Lower lobe of right lung (tissue), 2 donors: ENCODE results near the gene MRC1. TPM values are rescaled to one million over a fixed set of nuclear protein-coding genes. Genes with fewer than 3 reads are reported as not detected.

Source experiments
- ATAC-seq, 2 donors: fragments of 200-7000 bp; cut with Tn5 transposase; one replicate each; pipeline ENCODE4 v1.9.1; 2020 to 2022; ENCODE audit warnings: mild to moderate bottlenecking in 2 of 2, moderate library complexity in 2 of 2
- DNase-seq: peaks from one replicate; pipeline ENCODE4 v3.0.0-alpha.2; 2020
- H3K27ac ChIP-seq: fragments of 200-600 bp; one replicate; pipeline ENCODE4 v1.8.0; 2022
- H3K27me3 ChIP-seq: fragments of 200-600 bp; one replicate; pipeline ENCODE4 v1.8.0; 2022; ENCODE audit warnings: low read depth
- H3K36me3 ChIP-seq: fragments of 200-600 bp; one replicate; pipeline ENCODE4 v1.8.0; 2022; ENCODE audit warnings: mild to moderate bottlenecking
- H3K4me1 ChIP-seq: fragments of 200-600 bp; one replicate; pipeline ENCODE4 v1.8.0; 2022
- H3K4me3 ChIP-seq: fragments of 200-600 bp; one replicate; pipeline ENCODE4 v1.8.0; 2022; ENCODE audit warnings: mild to moderate bottlenecking
- H3K9me3 ChIP-seq: fragments of 200-600 bp; one replicate; pipeline ENCODE4 v1.8.0; 2022
- intact Hi-C: fragments of 100-400 bp; cut with DNase I; formaldehyde crosslinking; loops from one replicate; pipeline ENCODE4 v1.11.0; 2022
- total RNA-seq: library from RNA; stranded (reverse); fragmentation: NEBNext Ultra II Directional; extraction: Animal tissue kit (Norgen Biotek cat#: 25700); gene quantifications from one replicate; pipeline ENCODE4 v1.2.1, GENCODE V29; 2021
- TF ChIP-seq, protein P1 (sequence below): fragments of 200-600 bp; IDR thresholded peaks from one replicate; pipeline ENCODE4 v1.8.0; 2022; ENCODE audit warnings: antibody characterized with exemption, mild to moderate bottlenecking
- donor health status: DM: no; HTN: yes; CAD: no; lungs with severe emphysema.

MRC1 gene
- total RNA-seq, 1 donor from 2014 or later, result 529 TPM

DNA sequence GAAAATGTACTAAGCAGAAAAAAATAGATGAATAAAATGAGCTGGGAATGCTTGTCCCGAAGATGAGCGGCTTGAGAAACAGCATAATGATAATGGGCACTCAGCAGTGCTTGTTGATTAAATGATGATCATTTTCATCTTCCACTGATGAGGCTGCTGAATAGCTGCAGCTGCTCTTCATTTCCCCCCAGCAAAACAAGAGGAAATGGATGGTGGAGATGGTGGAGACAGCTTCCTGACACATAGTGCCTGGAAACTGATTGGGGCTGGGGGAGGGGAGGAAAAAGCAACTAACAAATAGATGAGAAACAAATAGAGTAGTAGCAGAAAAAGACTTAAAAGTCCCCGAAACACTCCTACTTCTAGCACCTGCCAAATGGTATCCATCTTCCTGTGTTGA is 41.4 kb downstream of the MRC1 start:
- no peaks in the 10 kb centered on the region for H3K27me3 ChIP-seq
- TF ChIP-seq, protein P1, sequence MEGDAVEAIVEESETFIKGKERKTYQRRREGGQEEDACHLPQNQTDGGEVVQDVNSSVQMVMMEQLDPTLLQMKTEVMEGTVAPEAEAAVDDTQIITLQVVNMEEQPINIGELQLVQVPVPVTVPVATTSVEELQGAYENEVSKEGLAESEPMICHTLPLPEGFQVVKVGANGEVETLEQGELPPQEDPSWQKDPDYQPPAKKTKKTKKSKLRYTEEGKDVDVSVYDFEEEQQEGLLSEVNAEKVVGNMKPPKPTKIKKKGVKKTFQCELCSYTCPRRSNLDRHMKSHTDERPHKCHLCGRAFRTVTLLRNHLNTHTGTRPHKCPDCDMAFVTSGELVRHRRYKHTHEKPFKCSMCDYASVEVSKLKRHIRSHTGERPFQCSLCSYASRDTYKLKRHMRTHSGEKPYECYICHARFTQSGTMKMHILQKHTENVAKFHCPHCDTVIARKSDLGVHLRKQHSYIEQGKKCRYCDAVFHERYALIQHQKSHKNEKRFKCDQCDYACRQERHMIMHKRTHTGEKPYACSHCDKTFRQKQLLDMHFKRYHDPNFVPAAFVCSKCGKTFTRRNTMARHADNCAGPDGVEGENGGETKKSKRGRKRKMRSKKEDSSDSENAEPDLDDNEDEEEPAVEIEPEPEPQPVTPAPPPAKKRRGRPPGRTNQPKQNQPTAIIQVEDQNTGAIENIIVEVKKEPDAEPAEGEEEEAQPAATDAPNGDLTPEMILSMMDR, result no peak
- ATAC-seq (no peak), DNase-seq (no peak)
- H3K36me3 ChIP-seq, result no peaks in the 10 kb centered on the region
- H3K9me3 ChIP-seq, result no peaks in the 10 kb centered on the region
- no peak overlapping the region for H3K4me3 ChIP-seq
- intact Hi-C loops, result no loop called here
- H3K27ac ChIP-seq, result no peak overlapping the region
- no peaks in the 10 kb centered on the region for H3K4me1 ChIP-seq

DNA sequence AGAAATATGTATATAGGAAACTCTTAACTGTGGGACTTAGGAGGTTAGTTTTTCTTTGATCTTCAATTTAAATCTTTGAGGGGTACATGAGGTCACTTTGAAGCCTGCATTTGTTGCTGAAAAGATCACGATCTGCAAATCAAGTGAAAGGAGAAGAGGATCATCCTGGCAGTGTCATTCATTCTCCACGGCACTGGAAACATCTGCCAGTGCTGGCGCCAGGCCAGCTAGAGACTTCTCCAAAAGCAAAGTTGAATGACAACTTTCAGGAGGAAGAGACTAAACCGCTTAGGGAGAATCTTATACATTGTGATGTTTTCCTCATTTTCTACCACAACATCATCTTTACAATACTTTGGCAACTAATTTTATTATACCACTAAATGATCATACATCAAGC is 42.5 kb downstream of the MRC1 start:
- H3K36me3 ChIP-seq, result no peaks in the 10 kb centered on the region
- ATAC-seq (peak; percentile 20 to 59), DNase-seq (peak; percentile 76)
- H3K4me3 ChIP-seq, result no peak overlapping the region
- H3K4me1 ChIP-seq, result no peaks in the 10 kb centered on the region
- H3K27ac ChIP-seq, result no peak overlapping the region
- TF ChIP-seq, protein P1, result no peak
- intact Hi-C loops, result no loop called here
- H3K27me3 ChIP-seq, result no peaks in the 10 kb centered on the region
- H3K9me3 ChIP-seq, result no peaks in the 10 kb centered on the region

DNA sequence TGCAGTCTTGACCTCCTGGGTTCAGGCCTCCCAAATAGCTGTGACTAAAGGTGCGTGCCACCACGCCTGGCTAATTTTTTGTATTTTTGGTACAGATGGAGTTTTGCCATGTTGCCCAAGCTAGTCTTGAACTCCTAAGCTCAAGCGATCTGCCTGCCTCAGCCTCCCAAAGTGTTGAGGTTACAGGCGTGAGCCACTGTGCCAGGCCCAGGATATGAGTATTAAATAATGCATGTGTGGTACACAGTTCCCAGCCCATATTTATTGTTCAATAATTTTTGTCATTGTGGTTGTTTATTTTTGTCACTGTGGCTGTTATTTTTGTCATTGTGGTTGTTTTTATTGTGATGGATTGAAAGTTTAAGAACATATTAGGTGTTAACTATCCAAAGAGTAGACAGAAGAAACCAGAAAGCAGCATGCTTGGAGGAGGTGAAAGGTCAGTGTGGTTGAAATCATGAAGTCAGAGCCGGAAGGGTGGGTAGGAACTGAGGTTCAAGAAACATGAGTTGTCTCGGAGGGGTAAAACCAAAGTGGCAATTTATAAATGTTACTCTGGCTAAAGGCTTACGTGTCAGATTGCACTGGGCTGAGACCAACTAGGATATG is 45.0 kb downstream of the MRC1 start:
- no peak for DNase-seq
- H3K27me3 ChIP-seq, result no peaks in the 10 kb centered on the region
- intact Hi-C loops, result no loop called here
- H3K36me3 ChIP-seq, result peaks cover 6% of the 10 kb centered on the region
- no peak overlapping the region for H3K4me3 ChIP-seq
- H3K27ac ChIP-seq, result no peak overlapping the region
- TF ChIP-seq, protein P1, result no peak
- H3K4me1 ChIP-seq, result no peaks in the 10 kb centered on the region
- ATAC-seq, result peak; percentile 50 to 73
- no peaks in the 10 kb centered on the region for H3K9me3 ChIP-seq

DNA sequence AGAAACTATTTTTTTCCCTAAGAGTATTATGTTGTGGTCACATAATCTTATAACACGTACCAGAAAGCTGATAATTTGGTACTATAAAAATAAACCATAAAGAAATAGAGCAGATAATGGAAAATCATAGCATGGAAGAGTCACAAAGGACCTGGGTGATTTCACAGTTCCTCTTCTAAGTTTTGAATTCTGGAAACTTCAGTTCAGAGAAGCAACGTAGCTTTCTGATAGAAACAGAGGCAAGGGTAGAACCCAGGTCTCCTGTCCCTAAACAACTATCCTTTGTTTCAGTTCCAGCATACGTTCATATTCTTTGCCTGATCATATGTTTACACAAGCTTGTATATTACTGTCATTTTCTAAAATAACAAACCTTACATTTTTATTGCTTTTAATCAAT is 47.9 kb downstream of the MRC1 start:
- peaks cover 9% of the 10 kb centered on the region for H3K36me3 ChIP-seq
- intact Hi-C loops, result no loop called here
- no peak overlapping the region for H3K4me3 ChIP-seq
- TF ChIP-seq, protein P1, result no peak
- ATAC-seq, result no peak
- H3K4me1 ChIP-seq, result no peaks in the 10 kb centered on the region
- no peaks in the 10 kb centered on the region for H3K27me3 ChIP-seq
- no peaks in the 10 kb centered on the region for H3K9me3 ChIP-seq
- H3K27ac ChIP-seq, result no peak overlapping the region
- no peak for DNase-seq

DNA sequence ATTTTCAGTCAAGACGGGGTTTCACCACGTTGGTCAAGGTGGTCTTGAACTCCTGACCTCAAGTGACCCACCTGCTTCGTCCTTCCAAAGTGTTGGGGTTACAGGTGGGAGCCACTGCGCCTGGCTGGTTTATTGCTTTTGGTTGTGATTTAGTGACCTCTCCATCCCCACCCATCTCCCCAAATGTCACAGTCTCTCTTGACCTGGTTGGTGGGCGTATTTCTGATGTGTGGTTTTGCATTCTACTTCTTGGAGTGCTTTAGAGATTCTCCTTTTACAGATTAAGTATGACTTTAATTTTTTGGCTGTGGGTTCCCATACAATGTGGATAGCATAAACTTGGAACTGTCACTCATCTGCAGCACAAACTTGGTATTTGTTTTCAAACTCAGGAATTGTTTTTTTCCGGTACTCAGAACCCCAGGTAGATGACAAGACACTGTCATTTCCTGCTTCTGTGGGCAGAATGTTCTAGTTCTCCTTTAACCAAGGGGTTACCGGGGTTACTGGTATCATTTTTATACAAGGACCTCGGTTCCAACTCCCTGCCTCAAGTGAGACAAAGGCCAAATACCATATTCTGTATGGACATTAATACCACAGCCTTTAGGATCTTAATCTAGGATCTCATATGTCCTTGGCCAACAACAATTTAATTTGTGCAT is 50.5 kb downstream of the MRC1 start:
- intact Hi-C loops, result no loop called here
- Histone ChIP-seq H3K9me3 (no peaks in the 10 kb centered on the region), H3K27me3 (no peaks in the 10 kb centered on the region), H3K36me3 (peaks cover 9% of the 10 kb centered on the region), H3K4me1 (no peaks in the 10 kb centered on the region), H3K27ac (no peak overlapping the region), H3K4me3 (no peak overlapping the region)
- DNase-seq (no peak), ATAC-seq (no peak)
- TF ChIP-seq, protein P1, result no peak
